OCI-M2 (cell line): ENCODE data around the gene MEGF11.

Experiments
- DNase-seq: peaks from one replicate; lab custom pipeline; 2025; ENCODE audit not compliant: unreplicated experiment; lab: John Stamatoyannopoulos, UW

Gene MEGF11

GRCh38 chr15:66038387-66039116, 215.0 kb downstream of the MEGF11 start:
- no peak for DNase-seq

DNA sequence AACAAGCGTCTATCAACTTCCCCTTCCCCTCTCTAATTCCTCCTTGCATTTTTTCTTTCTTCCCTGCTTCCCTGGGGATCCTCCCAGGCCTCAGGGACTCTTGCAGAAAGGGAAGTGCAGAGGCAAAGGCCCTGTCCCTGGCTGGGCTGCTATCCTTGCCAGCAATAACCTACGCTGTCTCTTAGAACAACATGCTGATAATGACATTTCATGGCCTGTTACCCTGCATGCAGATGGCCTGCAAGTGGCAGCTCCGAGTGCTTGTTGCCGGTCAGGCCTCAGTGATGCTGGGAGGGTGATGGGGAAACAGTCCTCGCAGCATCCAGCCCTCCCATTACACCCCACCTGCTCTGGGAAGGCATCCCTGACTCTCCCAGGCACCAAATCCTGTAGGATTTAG, 216.7 kb downstream of the MEGF11 start:
- no peak for DNase-seq

DNA sequence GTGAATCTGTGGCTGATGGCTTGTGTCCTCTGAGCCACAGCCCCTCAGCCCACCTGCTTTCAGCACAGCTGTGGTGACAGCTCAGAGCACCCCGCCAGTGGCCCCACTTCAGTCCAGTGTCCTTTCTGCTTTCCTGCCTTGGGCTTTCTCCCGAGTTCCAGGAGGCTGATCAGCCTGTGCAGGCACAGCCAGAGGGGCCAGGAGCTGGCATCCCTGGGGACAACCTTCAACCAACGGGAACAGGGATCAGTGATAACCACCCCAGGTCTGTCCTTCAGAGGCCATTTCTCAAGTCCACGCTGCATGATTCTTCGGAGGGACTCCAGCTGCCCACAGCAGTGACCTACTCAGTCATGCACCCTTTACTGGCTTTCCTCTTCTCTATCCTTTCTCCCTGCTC, 217.6 kb downstream of the MEGF11 start:
- no peak for DNase-seq

DNA sequence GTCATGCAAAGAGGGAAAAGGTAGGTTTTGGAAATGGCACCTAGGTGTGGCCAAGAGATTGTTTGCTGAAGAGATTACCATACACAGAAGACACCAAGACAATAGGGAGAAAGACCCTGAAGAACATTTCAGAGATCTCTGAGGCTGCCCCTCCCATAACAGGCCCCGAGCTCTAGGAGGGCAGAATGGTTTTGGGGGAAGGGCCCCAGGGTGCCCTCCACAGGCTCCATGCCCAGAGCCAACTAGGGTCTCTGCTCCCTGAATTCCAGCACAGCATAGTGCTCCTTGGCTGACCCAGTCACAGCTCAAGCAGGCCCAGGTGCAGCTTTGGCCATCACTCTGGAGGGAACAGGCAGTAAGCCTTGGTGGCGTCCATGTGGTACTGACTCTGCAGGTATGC, 220.4 kb downstream of the MEGF11 start:
- no peak for DNase-seq

GRCh38 chr15:66032006-66032405, 221.5 kb downstream of the MEGF11 start:
- DNase-seq = no peak

GRCh38 chr15:66030650-66031049, 222.9 kb downstream of the MEGF11 start:
- no peak for DNase-seq

GRCh38 chr15:66029650-66030049, 223.9 kb downstream of the MEGF11 start:
- no peak for DNase-seq

DNA sequence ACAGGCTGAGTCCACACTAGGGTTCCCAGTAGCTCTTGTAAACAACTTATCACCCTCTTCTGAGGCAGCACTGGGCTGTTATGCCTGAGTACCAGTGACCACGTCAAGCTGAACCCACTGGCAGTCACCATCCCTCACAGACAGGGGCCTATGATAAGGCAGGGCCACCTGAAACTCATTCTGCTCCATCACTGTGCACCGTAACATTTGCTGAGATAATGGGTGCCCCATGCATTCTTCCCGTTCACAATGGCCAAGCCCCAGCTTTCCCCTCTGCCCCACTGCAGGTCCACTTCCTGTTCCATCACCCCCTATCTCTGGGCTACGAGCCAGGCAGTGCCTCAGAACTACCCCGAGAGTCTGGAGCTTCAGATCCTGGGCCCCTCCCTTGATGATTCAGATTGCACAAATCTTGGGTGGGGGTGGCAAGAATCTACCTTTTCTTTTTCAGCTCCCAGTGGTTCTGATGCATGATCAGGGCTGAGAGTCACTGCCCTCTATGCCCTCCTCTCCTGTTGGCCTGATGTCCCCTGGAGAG, 226.2 kb downstream of the MEGF11 start:
- no peak for DNase-seq

DNA sequence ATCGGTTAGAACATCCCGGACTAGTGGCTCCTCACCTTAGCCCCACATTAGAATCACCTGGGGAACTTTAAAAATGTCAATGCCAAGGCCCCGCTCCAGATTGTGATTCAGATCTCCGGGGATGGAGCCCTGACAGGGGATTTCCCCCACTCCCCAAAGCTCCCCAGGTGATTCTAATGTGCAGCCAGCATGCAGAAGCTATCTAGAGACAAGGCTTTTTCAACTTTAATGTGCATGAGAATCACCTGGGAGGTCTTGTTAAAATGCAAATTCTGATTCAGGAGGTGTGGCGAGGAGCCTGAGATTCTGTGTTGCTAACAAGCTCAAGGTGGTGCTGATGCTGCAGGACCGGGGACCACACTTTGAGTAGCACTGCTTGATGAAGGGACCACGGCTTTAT, 227.6 kb downstream of the MEGF11 start:
- no peak for DNase-seq

GRCh38 chr15:66025015-66025452, 228.5 kb downstream of the MEGF11 start:
- DNase-seq = no peak

DNA sequence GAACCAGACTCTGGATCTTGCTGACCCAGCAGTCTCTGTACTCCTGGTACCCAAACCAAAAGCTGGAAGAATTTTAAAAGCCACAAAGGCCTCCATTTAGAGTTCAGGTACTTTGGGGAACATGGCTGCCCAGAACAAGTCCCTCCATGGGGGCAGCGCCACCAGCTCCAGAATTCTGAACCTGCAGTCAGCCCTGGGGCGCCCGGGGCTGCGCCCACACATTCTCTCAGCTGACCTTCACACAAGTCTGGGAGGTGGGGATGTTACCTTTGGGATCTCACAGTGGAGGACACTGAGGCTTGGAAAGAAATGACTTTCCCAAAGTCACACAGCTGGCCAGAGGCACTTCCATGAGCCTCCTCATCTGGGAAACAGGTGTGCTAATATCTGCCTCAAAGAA, 229.4 kb downstream of the MEGF11 start:
- no peak for DNase-seq

GRCh38 chr15:66023311-66023972, 230.1 kb downstream of the MEGF11 start:
- no peak for DNase-seq

- no peak for DNase-seq
These were observed 231.4 kb downstream of the MEGF11 start for GRCh38 chr15:66022163-66022525.

DNA sequence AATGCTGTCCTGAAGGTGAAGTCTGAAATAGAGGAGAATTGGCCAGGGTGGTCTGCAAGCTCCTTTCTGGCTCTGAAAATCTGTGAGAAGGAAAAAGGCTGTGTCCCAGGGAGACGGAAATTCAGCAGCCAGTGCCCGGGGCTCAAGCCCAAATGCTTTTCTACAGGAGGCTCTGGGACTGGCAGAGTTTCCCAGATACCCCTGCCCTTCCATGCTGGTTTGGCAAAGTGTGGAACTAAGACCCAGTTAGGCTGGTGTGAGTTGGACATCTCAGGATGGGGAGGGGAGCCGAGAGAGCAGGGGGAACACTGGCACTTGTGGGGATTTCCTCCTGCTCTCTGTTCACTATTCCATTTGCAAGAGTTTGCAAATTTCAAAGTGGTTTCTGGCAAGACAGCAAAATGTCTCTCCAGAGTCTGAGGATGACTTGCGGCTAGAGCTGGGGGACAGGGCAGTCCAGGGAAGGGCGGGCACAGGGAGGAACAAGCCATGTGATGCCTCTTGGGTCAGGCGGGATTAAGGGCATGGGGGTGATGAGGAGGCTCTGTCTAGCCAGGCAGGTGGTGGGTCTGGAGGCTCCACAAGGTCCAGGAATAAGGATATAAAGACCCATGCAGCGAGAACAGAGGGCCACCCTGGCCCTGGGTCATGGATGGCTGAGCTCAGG, 231.9 kb downstream of the MEGF11 start:
- no peak for DNase-seq

DNA sequence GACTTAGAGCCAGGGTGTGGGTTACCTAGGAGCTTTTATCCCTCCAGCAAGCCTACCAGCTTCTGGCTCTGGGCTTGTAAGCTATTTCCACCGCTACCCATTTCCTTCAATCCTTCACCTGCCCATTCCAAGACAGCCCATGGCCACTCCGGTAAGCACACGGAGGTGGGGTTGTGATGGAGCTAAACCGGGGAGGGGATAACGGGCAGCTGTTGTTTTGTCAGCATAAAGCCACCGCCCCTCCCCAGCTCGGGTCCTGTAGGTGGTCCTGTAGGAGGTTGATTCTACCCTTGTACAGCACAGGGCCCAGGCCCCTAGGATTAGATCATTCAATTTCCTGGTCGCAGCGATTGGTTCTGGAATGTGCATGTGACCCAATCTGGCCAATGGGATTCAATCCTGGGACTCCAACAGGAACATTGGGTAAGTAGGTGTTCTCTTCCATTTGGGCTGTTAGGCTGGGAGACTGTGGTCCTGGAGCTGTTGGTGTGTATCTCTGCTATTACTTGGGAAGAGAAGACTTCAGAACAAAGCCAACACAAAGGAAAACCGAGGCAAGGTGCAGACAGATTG, 233.6 kb downstream of the MEGF11 start:
- DNase-seq = no peak

DNA sequence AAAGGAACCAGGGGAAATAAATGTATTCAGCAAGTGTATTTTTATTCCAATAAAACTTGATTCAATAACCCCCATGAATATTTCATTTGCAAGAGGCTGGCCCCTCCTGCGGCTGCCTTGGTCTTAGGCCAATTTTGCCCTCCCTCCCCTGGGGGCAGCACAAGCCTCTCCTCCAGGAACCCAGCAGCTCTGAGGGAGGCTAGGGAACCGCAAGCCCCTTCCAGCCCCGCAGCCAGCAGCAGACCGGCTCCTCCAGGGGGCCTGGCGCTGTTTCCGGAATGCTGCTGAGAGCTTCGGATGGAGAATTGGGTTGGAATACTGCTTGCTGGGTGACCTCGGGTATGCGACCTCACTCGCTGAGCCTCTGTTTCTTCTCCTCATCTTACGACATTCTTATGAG, 234.2 kb downstream of the MEGF11 start:
- no peak for DNase-seq

DNA sequence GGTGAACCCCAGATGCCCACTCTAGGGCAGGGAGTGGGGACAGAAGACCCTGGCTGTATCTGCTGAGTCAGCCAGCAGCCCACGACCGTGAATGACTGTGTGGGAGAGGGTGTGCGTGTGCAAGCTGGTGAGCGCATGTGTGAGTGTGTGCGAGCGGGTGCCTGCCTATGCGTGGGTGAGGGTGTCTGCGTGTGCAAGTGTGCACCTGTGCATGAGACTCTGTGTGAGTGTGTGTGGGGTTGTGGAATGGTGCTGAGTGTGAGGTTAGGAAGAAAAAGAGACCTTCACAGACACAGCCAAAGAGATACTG, 235.1 kb downstream of the MEGF11 start:
- DNase-seq = no peak

GRCh38 chr15:66017792-66018487, 235.6 kb downstream of the MEGF11 start:
- no peak for DNase-seq

- DNase-seq = no peak
These were observed 236.6 kb downstream of the MEGF11 start for GRCh38 chr15:66017000-66017399.

DNA sequence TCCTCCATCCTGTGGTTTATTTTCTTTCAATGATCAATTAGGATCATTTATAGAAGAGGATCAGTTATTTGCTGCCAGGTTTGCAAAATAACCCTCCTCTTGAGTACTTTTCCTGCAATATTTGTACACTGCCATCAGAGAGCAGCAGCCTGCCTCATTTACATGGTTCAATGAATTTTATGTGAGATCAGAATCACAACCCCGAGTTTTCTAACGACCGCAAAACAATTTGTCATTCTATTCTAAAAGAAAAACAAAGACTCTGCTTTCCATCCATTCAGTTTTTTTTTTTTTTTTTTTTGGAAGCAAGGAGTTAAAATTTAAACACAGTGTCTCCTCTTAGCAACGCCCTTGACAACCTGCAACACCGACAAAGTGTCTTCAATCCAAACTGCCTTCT, 237.4 kb downstream of the MEGF11 start:
- DNase-seq = no peak

- no peak for DNase-seq
These were observed 238.8 kb downstream of the MEGF11 start for GRCh38 chr15:66014635-66015182.
